ENCODE results near the gene SSTR3. TPM values are rescaled to one million over a fixed set of nuclear protein-coding genes. Genes with fewer than 3 reads are reported as not detected.

The SSTR3 gene
- total and polyA plus RNA-seq, 10 of the 15 experiments (the other 5 are each of a cell fraction or from before 2014, with no cell fraction given) = 0.03 to 4.5 (median 2.4) TPM

GRCh38 chr22:37156686-37157435 is 55.4 kb downstream of the SSTR3 start:
- ATAC-seq (no peak), FAIRE-seq (no peak), DNase-seq (ENCODE audit: low read depth, low spot score) (no peak)
- no peak overlapping the region for H3K27ac ChIP-seq (ENCODE audit: control insufficient read depth, insufficient read depth)
- in situ Hi-C loops (cut with MboI) = no loop called here
- no peak overlapping the region for H2AFZ ChIP-seq (ENCODE audit: control insufficient read depth, low read depth, low read length)
- RAD21 ChIA-PET (ENCODE audit: unreplicated experiment) = interaction anchor here (0.7 to 1.3 kb wide), 2 partner anchors 11 kb away, joined by 4 read pairs; no protein-coding TSS in a partner anchor
- intact Hi-C loops (cut with micrococcal nuclease; ENCODE audit: unreplicated experiment) = no loop called here
- H3K27me3 ChIP-seq (replicated peaks in 1 of 2; ENCODE audit: control insufficient read depth in 2 of 2, insufficient read depth in 2 of 2, low read length in 1 of 2) = no peaks in the 10 kb centered on the region
- H3K4me1 ChIP-seq (ENCODE audit: control insufficient read depth, insufficient read depth, low read length) = peaks cover 57% of the 10 kb centered on the region
- TF ChIP-seq CREB1 (IDR thresholded peaks at IDR 0.05; ENCODE audit: low read depth) (no peak), RAD51 (IDR thresholded peaks at IDR 0.05) (no peak), SIX5 (IDR thresholded peaks at IDR 0.05; ENCODE audit: low read depth, low read length, severe bottlenecking) (no peak), ESRRA (IDR thresholded peaks at IDR 0.05; ENCODE audit: low read length) (no peak), ZNF274 (IDR thresholded peaks at IDR 0.05; ENCODE audit: insufficient read depth, insufficient read length) (no peak), RELB (IDR thresholded peaks at IDR 0.05; ENCODE audit: low read depth) (no peak)
- no peaks in the 10 kb centered on the region for H3K79me2 ChIP-seq (ENCODE audit: control insufficient read depth, insufficient read depth, low read length)
- no peak overlapping the region for H3K9ac ChIP-seq (ENCODE audit: control insufficient read depth, insufficient read depth, low read length)
- peaks cover 5% of the 10 kb centered on the region; the same call in 2 of the 3 replicates for H3K9me3 ChIP-seq (replicated peaks; ENCODE audit: control insufficient read depth, insufficient read depth, low read length)
- H4K20me1 ChIP-seq (ENCODE audit: control insufficient read depth, insufficient read depth) = no peaks in the 10 kb centered on the region
- WGBS (ENCODE audit: insufficient coverage, insufficient replicate concordance, low lambda C conversion rate, missing lambda C conversion rate) = 93% methylated on average over 13 of the region's 13 CpGs
- POLR2A ChIA-PET = interaction anchor here (1.2 kb wide), 1 partner anchor 10 kb away, joined by 3 read pairs; no protein-coding TSS in a partner anchor
- no peak overlapping the region for H3K4me3 ChIP-seq
- SMC1A ChIA-PET (ENCODE audit: uncharacterized antibody, unreplicated experiment) = interaction anchor here (12.5 kb wide), 1 partner anchor 7 kb away, joined by 203 read pairs; no protein-coding TSS in a partner anchor
- BruUV-seq (replicated peaks) = no TSS peak
- CTCF ChIA-PET = interaction anchor here (0.9 to 2.0 kb wide), 3 partner anchors 9 to 73 kb away, joined by 3 to 5 read pairs (median 4); no protein-coding TSS in a partner anchor
- no peak overlapping the region for H3K4me2 ChIP-seq (ENCODE audit: control insufficient read depth, insufficient read depth)
- no peaks in the 10 kb centered on the region for H3K36me3 ChIP-seq (ENCODE audit: control insufficient read depth in 2 of 2, insufficient read depth in 2 of 2, low read length in 1 of 2)

Measured in GM12878 (cell line).